HepG2 (cell line): ENCODE measurements around the gene PUDP.

Experiments
- ATF1 ChIP-seq: IDR thresholded peaks from 2 replicates; pipeline ENCODE4 v1.6.1; 2016; ENCODE audit warnings: mild to moderate bottlenecking, control low read depth
- ELF4 ChIP-seq: sonication (generic); formaldehyde crosslinking; IDR thresholded peaks from 2 replicates; pipeline ENCODE4 v1.5.0; 2020; ENCODE audit warnings: missing genetic modification reagents, mild to moderate bottlenecking, moderate library complexity, borderline replicate concordance
- EP300 ChIP-seq, 3 experiments: sonication (generic) in 1 of 3; formaldehyde crosslinking in 1 of 3; IDR thresholded peaks; 2 replicates each; pipeline versions ENCODE4 v1.5.1 to v1.6.1; 2011 to 2020; ENCODE audit warnings: low read depth in 2 of 3, low read length in 2 of 3, borderline replicate concordance in 1 of 3, improper control_type of control experiment in 1 of 3, mild to moderate bottlenecking in 1 of 3, missing genetic modification reagents in 1 of 3, moderate library complexity in 1 of 3
- FOXC1 ChIP-seq: sonication (generic); formaldehyde crosslinking; IDR thresholded peaks from 2 replicates; pipeline ENCODE4 v1.8.0; 2022; ENCODE audit warnings: mild to moderate bottlenecking, missing genetic modification reagents, borderline replicate concordance
- KLF16 ChIP-seq, 2 experiments: sonication (generic) in 1 of 2; formaldehyde crosslinking in 1 of 2; IDR thresholded peaks; 2 replicates each; pipeline versions ENCODE4 v1.6.1 to v1.8.0; 2016 to 2023; ENCODE audit warnings: missing genetic modification reagents in 2 of 2, missing compliant biosample characterization in 1 of 2
- MED13 ChIP-seq: sonication (generic); formaldehyde crosslinking; IDR thresholded peaks from 2 replicates; pipeline ENCODE4 v1.5.0; 2020; ENCODE audit warnings: missing genetic modification reagents
- SIN3B ChIP-seq: fragments of 150-350 bp; IDR thresholded peaks from 2 replicates; pipeline ENCODE4 v1.6.1; 2014; ENCODE audit warnings: low read length
- TAF1 ChIP-seq: sonication (generic); formaldehyde crosslinking; IDR thresholded peaks from 2 replicates; pipeline ENCODE4 v1.4.0; 2020; ENCODE audit warnings: missing genetic modification reagents
- ZNF282 ChIP-seq: fragments of 450-650 bp; IDR thresholded peaks from 2 replicates; pipeline ENCODE4 v1.6.1; 2018; ENCODE audit not compliant: partially characterized antibody
- TF ChIP-seq, protein P1 (sequence below): sonication (generic); formaldehyde crosslinking; IDR thresholded peaks from 2 replicates; pipeline ENCODE4 v1.5.0; 2020; ENCODE audit warnings: mild to moderate bottlenecking, missing genetic modification reagents, moderate library complexity

DNA sequence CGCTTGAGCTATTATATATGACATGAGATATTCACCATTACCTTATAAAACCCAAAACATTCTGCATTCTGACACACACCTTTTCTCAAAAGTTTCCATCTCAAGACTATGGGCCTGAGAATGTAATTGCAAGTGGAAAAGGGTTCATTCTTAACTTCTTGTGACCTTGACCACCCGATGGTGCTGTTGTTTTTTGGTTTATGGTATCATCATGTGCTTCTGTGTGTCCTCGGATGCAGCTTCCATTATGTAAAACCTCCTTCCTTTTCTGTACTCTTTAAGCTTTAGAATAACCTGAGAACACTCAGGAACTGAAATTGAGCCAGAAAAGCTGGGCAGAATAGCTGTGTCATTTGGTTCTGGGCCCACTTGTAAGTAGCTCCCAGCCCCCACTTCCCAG is 16.2 kb upstream of the PUDP start:
- TF ChIP-seq FOXC1 (CRISPR knock-in tag) (no peak), KLF16 (CRISPR knock-in tag; IDR thresholded peaks at IDR 0.05) (no peak), ATF1 (CRISPR knock-in tag) (no peak), ZNF282 (no peak), TAF1 (CRISPR knock-in tag) (no peak), EP300 (IDR thresholded peaks at IDR 0.05; ENCODE audit: low read depth in 2 of 2, low read length in 2 of 2) (no peak), EP300 (CRISPR knock-in tag; IDR thresholded peaks at IDR 0.05; ENCODE audit: borderline replicate concordance) (no peak), SIN3B (no peak), MED13 (CRISPR knock-in tag) (no peak), ELF4 (CRISPR knock-in tag) (no peak)
- TF ChIP-seq, protein P1, sequence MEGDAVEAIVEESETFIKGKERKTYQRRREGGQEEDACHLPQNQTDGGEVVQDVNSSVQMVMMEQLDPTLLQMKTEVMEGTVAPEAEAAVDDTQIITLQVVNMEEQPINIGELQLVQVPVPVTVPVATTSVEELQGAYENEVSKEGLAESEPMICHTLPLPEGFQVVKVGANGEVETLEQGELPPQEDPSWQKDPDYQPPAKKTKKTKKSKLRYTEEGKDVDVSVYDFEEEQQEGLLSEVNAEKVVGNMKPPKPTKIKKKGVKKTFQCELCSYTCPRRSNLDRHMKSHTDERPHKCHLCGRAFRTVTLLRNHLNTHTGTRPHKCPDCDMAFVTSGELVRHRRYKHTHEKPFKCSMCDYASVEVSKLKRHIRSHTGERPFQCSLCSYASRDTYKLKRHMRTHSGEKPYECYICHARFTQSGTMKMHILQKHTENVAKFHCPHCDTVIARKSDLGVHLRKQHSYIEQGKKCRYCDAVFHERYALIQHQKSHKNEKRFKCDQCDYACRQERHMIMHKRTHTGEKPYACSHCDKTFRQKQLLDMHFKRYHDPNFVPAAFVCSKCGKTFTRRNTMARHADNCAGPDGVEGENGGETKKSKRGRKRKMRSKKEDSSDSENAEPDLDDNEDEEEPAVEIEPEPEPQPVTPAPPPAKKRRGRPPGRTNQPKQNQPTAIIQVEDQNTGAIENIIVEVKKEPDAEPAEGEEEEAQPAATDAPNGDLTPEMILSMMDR (CRISPR knock-in tag) = no peak
